ENCODE results near the gene IGFBP1. TPM values are rescaled to one million over a fixed set of nuclear protein-coding genes. Genes with fewer than 3 reads are reported as not detected.

The IGFBP1 gene
- total RNA-seq, 6 experiments from 2014 or later = not detected

Other genes with a start within 250 kb of the IGFBP1 start
- not detected for gene CCDC201, start 15.4 kb upstream of the IGFBP1 start, total RNA-seq (2021; fragmentation: NEBNext Ultra II Directional; extraction: Animal tissue kit (Norgen Biotek cat#: 25700))
- 100 to 1,000 TPM; 797 to 983 (median 926) TPM for gene IGFBP3, start 32.8 kb downstream of the IGFBP1 start, total RNA-seq (2021; fragmentation: NEBNext Ultra II Directional; extraction: Animal tissue kit (Norgen Biotek cat#: 25700))